ENCODE results near the gene SLC2A4RG.

DNA sequence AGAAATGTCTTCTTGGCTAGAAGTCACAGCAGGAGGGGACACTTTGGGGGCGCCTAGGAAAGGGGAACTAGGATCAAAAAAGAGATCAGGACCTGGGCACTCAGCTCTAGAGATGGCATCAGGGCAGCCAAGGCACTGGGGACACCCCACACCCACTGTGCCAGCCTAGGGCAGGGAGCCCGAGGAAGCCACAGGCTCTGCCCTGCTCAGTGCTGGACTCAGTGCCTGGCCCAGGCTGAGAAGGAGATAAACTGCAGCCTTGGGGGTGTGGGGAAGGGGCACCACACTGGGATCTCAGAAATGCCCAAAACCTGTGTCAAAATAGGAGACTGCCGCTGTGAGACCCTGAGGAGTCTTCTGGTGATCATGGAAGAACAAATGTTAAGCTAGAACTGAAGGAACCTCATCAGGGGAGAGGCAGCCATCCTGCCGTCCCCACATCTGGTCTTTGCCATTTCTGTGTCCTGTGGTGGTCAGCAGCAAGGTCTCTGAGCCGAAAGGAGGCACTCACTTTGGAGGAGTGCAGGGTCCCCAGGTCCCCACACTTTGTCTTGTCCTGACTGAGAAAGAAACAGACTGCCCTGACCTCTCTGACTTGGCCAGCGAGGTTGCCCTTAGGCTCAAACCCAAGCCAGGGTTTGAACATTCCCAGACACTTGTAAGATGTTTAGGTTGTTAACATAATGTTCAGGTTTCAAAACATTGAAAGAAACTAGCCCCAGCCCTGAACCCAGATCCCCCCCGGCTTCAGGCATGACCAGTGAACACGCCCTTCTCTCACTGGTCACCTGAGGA lies 34.1 kb upstream of the SLC2A4RG start:
- TF ChIP-seq EZH2 (IDR thresholded peaks at IDR 0.05; ENCODE audit: borderline replicate concordance), result no peak
- TF ChIP-seq, protein P1, sequence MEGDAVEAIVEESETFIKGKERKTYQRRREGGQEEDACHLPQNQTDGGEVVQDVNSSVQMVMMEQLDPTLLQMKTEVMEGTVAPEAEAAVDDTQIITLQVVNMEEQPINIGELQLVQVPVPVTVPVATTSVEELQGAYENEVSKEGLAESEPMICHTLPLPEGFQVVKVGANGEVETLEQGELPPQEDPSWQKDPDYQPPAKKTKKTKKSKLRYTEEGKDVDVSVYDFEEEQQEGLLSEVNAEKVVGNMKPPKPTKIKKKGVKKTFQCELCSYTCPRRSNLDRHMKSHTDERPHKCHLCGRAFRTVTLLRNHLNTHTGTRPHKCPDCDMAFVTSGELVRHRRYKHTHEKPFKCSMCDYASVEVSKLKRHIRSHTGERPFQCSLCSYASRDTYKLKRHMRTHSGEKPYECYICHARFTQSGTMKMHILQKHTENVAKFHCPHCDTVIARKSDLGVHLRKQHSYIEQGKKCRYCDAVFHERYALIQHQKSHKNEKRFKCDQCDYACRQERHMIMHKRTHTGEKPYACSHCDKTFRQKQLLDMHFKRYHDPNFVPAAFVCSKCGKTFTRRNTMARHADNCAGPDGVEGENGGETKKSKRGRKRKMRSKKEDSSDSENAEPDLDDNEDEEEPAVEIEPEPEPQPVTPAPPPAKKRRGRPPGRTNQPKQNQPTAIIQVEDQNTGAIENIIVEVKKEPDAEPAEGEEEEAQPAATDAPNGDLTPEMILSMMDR (IDR thresholded peaks at IDR 0.05; ENCODE audit: poor library complexity), result no peak

Data from hepatocyte (in vitro differentiated cells).